Brain microvascular endothelial cell (primary cell): Measurements from ENCODE around the gene ANKRD45.
"Not testable (repeated sequence)": the region's sequence is repeated elsewhere in the genome, so short reads cannot be mapped to it uniquely, and the experiment has no call there.

Experiments used
- DNase-seq: peaks from one replicate; pipeline ENCODE4 v3.0.0-alpha.2; 2020
- H3K27ac ChIP-seq: fragments of 250-450 bp; sonication (Bioruptor Pico); 2 replicates; pipeline ENCODE4 v1.5.1; 2020; ENCODE audit warnings: mild to moderate bottlenecking, moderate library complexity
- H3K27me3 ChIP-seq: fragments of 250-450 bp; sonication (Bioruptor Pico); replicated peaks from 2 replicates; pipeline ENCODE4 v1.5.1; 2020; ENCODE audit warnings: mild to moderate bottlenecking
- H3K36me3 ChIP-seq: fragments of 250-450 bp; sonication (Bioruptor Pico); replicated peaks from 2 replicates; pipeline ENCODE4 v1.5.1; 2020; ENCODE audit warnings: mild to moderate bottlenecking
- H3K4me3 ChIP-seq: 2 replicates; pipeline ENCODE4 v1.5.1; 2011; ENCODE audit warnings: low read depth, mild to moderate bottlenecking, control low read depth, low read length, moderate library complexity
- CTCF ChIP-seq: IDR thresholded peaks from 2 replicates; pipeline ENCODE4 v1.5.1; 2011; ENCODE audit warnings: low read depth, mild to moderate bottlenecking, moderate library complexity, low read length, control low read depth, inconsistent platforms; ENCODE audit errors: missing control alignments
- in situ Hi-C: cut with HindIII; loops from 2 replicates; pipeline ENCODE4 v1.10.0; 2017; ENCODE audit warnings: low sequenced_read_pairs, low pct_ligation_motif_present

ANKRD45 gene

GRCh38 chr1:173603056-173603591, 66.5 kb downstream of the ANKRD45 start, which contains the start of gene SLC9C2:
Gene SLC9C2 (minus strand): TSS chr1:173603072. CDS start chr1:173601776, 1,296 bp downstream.
- in situ Hi-C loops, result no loop called here
- peak; percentile 34 for DNase-seq
- Histone ChIP-seq H3K27ac (no peak within 1 kb of the TSS), H3K27me3 (no peaks in the 10 kb centered on the region), H3K4me3 (no peak within 1 kb of the TSS), H3K36me3 (no peaks in the 10 kb centered on the region)
- TF ChIP-seq CTCF, result no peak

GRCh38 chr1:173601588-173601987, 68.1 kb downstream of the ANKRD45 start:
- Histone ChIP-seq H3K27ac (no peak overlapping the region), H3K27me3 (no peaks in the 10 kb centered on the region), H3K4me3 (no peak overlapping the region), H3K36me3 (no peaks in the 10 kb centered on the region)
- no peak for DNase-seq
- in situ Hi-C loops, result no loop called here
- no peak for TF ChIP-seq CTCF

GRCh38 chr1:173596097-173596825, 73.4 kb downstream of the ANKRD45 start:
- DNase-seq, result no peak
- no peak for TF ChIP-seq CTCF
- H3K36me3 ChIP-seq, result no peaks in the 10 kb centered on the region
- in situ Hi-C loops, result no loop called here
- no peak overlapping the region for H3K27ac ChIP-seq
- no peak overlapping the region for H3K4me3 ChIP-seq
- no peaks in the 10 kb centered on the region for H3K27me3 ChIP-seq

GRCh38 chr1:173591138-173591537, 78.5 kb downstream of the ANKRD45 start:
- in situ Hi-C loops, result not testable (repeated sequence)

GRCh38 chr1:173590557-173590956, 79.1 kb downstream of the ANKRD45 start:
- no peak for DNase-seq
- Histone ChIP-seq H3K4me3 (no peak overlapping the region), H3K36me3 (no peaks in the 10 kb centered on the region), H3K27ac (no peak overlapping the region), H3K27me3 (no peaks in the 10 kb centered on the region)
- in situ Hi-C loops, result no loop called here
- no peak for TF ChIP-seq CTCF

More at GRCh38 chr1:173591138-173591537, 78.5 kb downstream of the ANKRD45 start:
- not testable (repeated sequence) for H3K27ac ChIP-seq, H3K36me3 ChIP-seq, H3K4me3 ChIP-seq, H3K27me3 ChIP-seq, DNase-seq

GRCh38 chr1:173581383-173582079, 88.1 kb downstream of the ANKRD45 start:
- in situ Hi-C loops, result no loop called here
- no peaks in the 10 kb centered on the region for H3K27me3 ChIP-seq
- DNase-seq, result no peak
- H3K4me3 ChIP-seq, result no peak overlapping the region
- no peak for TF ChIP-seq CTCF
- no peaks in the 10 kb centered on the region for H3K36me3 ChIP-seq
- H3K27ac ChIP-seq, result no peak overlapping the region
